Measurements from ENCODE around the gene TMUB2. TPM values are rescaled to one million over a fixed set of nuclear protein-coding genes. Genes with fewer than 3 reads are reported as not detected.

Gene TMUB2
- total and polyA plus RNA-seq, 9 of the 15 experiments (the other 6 are each of a cell fraction or from before 2014, with no cell fraction given): 4.1 to 29.8 (median 16.3) TPM

GRCh38 chr17:44200478-44201155, 13.8 kb downstream of the TMUB2 start (continued):
- no peak for TF ChIP-seq SMC3 (conservative IDR thresholded peaks at IDR 0.05; ENCODE audit: insufficient read depth, low read depth, low read length)
- TF ChIP-seq POLR2A (conservative IDR thresholded peaks at IDR 0.05): peak; percentile 77
- TF ChIP-seq ZNF146 (CRISPR knock-in tag; IDR thresholded peaks at IDR 0.05; ENCODE audit: unreplicated experiment): no peak
- no peak for TF ChIP-seq SMAD1 (IDR thresholded peaks at IDR 0.05; ENCODE audit: low read depth, low read length, partially characterized antibody)
- no peak for TF ChIP-seq SOX6 (IDR thresholded peaks at IDR 0.05)
- no peak for TF ChIP-seq ZNF212 (CRISPR knock-in tag; IDR thresholded peaks at IDR 0.05)
- TF ChIP-seq TEAD1 (CRISPR knock-in tag; IDR thresholded peaks at IDR 0.05): no peak
- TF ChIP-seq RBM17 (IDR thresholded peaks at IDR 0.05; ENCODE audit: borderline replicate concordance, low read depth, low read length): no peak
- no peak for TF ChIP-seq ZBTB9 (CRISPR knock-in tag; IDR thresholded peaks at IDR 0.05)
- TF ChIP-seq ZNF282 (CRISPR knock-in tag; IDR thresholded peaks at IDR 0.05): no peak
- TF ChIP-seq YY1 (IDR thresholded peaks at IDR 0.05; ENCODE audit: borderline replicate concordance in 1 of 3, control insufficient read depth in 1 of 3, extremely low read depth in 1 of 3, insufficient read depth in 3 of 3, insufficient read length in 1 of 3, insufficient replicate concordance in 2 of 3, low read depth in 1 of 3, low read length in 2 of 3): peak in 1 of 3 experiments; percentile 8
- no peak for TF ChIP-seq ZNF77 (CRISPR knock-in tag; IDR thresholded peaks at IDR 0.05)
- TF ChIP-seq CLOCK (CRISPR knock-in tag; IDR thresholded peaks at IDR 0.05; ENCODE audit: borderline replicate concordance): no peak
- no peak for TF ChIP-seq MXD1 (CRISPR knock-in tag; IDR thresholded peaks at IDR 0.05; ENCODE audit: borderline replicate concordance, poor library complexity, severe bottlenecking)
- TF ChIP-seq PHB2 (IDR thresholded peaks at IDR 0.05; ENCODE audit: low read depth): no peak
- no peak for TF ChIP-seq STAG1 (CRISPR knock-in tag; IDR thresholded peaks at IDR 0.05; ENCODE audit: borderline replicate concordance)
- TF ChIP-seq ZBTB5 (IDR thresholded peaks at IDR 0.05): no peak
- no peak for TF ChIP-seq ZBTB43 (CRISPR knock-in tag; IDR thresholded peaks at IDR 0.05)
- no peak for TF ChIP-seq ZNF316 (IDR thresholded peaks at IDR 0.05)
- no peak for TF ChIP-seq NR4A1 (CRISPR knock-in tag; IDR thresholded peaks at IDR 0.05)
- TF ChIP-seq NR4A1 (tag; IDR thresholded peaks at IDR 0.05): no peak

Data from K562 (cell line).